Loucy (cell line): Measurements from ENCODE around the gene SCN8A.

Source experiments
- EZH2phosphoT487 ChIP-seq: fragments of 200-600 bp; IDR thresholded peaks from 2 replicates; pipeline ENCODE4 v1.6.1; 2018; ENCODE audit warnings: antibody characterized with exemption, mild to moderate bottlenecking, moderate library complexity, borderline replicate concordance
- TF ChIP-seq, protein P1 (sequence below): fragments of 200-600 bp; sonication (generic); conservative IDR thresholded peaks from 2 replicates; pipeline ENCODE4 v1.5.1; 2014; ENCODE audit warnings: mild to moderate bottlenecking, antibody characterized with exemption, low read length

DNA sequence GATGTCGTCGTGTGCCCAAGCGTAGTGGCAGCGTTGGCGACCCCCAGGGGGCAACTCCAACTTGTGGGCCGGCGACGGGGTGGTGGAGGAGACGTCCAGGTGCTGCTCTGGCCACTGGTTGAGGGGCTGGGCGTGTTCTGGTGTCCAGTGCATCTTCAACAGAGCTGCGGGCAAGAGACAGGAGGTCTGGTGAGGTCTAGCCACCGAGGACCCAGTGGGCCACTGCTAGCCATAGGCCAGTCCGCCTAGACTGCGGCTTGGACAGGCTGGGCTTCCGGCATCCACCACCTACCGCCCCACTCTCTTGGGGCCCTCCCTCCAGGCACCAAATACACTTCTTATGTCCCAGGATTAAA is 231.2 kb downstream of the SCN8A start:
- TF ChIP-seq, protein P1, sequence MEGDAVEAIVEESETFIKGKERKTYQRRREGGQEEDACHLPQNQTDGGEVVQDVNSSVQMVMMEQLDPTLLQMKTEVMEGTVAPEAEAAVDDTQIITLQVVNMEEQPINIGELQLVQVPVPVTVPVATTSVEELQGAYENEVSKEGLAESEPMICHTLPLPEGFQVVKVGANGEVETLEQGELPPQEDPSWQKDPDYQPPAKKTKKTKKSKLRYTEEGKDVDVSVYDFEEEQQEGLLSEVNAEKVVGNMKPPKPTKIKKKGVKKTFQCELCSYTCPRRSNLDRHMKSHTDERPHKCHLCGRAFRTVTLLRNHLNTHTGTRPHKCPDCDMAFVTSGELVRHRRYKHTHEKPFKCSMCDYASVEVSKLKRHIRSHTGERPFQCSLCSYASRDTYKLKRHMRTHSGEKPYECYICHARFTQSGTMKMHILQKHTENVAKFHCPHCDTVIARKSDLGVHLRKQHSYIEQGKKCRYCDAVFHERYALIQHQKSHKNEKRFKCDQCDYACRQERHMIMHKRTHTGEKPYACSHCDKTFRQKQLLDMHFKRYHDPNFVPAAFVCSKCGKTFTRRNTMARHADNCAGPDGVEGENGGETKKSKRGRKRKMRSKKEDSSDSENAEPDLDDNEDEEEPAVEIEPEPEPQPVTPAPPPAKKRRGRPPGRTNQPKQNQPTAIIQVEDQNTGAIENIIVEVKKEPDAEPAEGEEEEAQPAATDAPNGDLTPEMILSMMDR, result no peak
- no peak for TF ChIP-seq EZH2phosphoT487
